GM23248 (cell line): Measurements from ENCODE around the gene CFAP251. TPM values are rescaled to one million over a fixed set of nuclear protein-coding genes. Genes with fewer than 3 reads are reported as not detected.

Source experiments
- DNase-seq: peaks from one replicate; pipeline ENCODE4 v3.0.0-alpha.2; 2015
- H2AFZ ChIP-seq: fragments of 200-600 bp; sonication (generic); 2 replicates; pipeline ENCODE4 v1.6.1; 2016; ENCODE audit warnings: antibody characterized with exemption
- H3F3A ChIP-seq: fragments of 200-600 bp; sonication (generic); 2 replicates; pipeline ENCODE4 v1.6.1; 2016; ENCODE audit warnings: mild to moderate bottlenecking, antibody characterized with exemption, mixed run types; ENCODE audit not compliant: insufficient read depth
- H3K27ac ChIP-seq: fragments of 200-600 bp; sonication (generic); 2 replicates; pipeline ENCODE4 v1.5.1; 2016; ENCODE audit warnings: mild to moderate bottlenecking
- H3K27me3 ChIP-seq: fragments of 200-600 bp; sonication (generic); replicated peaks from 2 replicates; pipeline ENCODE4 v1.6.1; 2016; ENCODE audit warnings: mild to moderate bottlenecking; ENCODE audit not compliant: insufficient read depth
- H3K36me3 ChIP-seq: fragments of 200-600 bp; sonication (generic); 2 replicates; pipeline ENCODE4 v1.6.1; 2016; ENCODE audit warnings: low read depth, mild to moderate bottlenecking
- H3K4me1 ChIP-seq: fragments of 200-600 bp; sonication (generic); 2 replicates; pipeline ENCODE4 v1.6.1; 2016; ENCODE audit warnings: mild to moderate bottlenecking; ENCODE audit not compliant: insufficient read depth
- H3K4me2 ChIP-seq: fragments of 200-600 bp; sonication (generic); one replicate; pipeline ENCODE4 v1.6.1; 2016; ENCODE audit warnings: mild to moderate bottlenecking; ENCODE audit not compliant: unreplicated experiment
- H3K4me3 ChIP-seq: fragments of 200-600 bp; sonication (generic); 2 replicates; pipeline ENCODE4 v1.5.1; 2016; ENCODE audit warnings: mild to moderate bottlenecking
- H3K79me2 ChIP-seq: fragments of 200-600 bp; sonication (generic); 2 replicates; pipeline ENCODE4 v1.6.1; 2016; ENCODE audit warnings: mild to moderate bottlenecking; ENCODE audit not compliant: insufficient read depth
- H3K9ac ChIP-seq: fragments of 200-600 bp; sonication (generic); 2 replicates; pipeline ENCODE4 v1.6.1; 2016; ENCODE audit warnings: mild to moderate bottlenecking
- H3K9me2 ChIP-seq: fragments of 200-600 bp; sonication (generic); 2 replicates; pipeline ENCODE4 v1.6.1; 2016; ENCODE audit warnings: mixed run types, mild to moderate bottlenecking, moderate library complexity; ENCODE audit not compliant: insufficient read depth
- H3K9me3 ChIP-seq: fragments of 200-600 bp; sonication (generic); one replicate; pipeline ENCODE4 v1.6.1; 2017; ENCODE audit warnings: low read depth
- H4K20me1 ChIP-seq: fragments of 200-600 bp; sonication (generic); 2 replicates; pipeline ENCODE4 v1.6.0; 2016; ENCODE audit not compliant: insufficient read depth
- EZH2 ChIP-seq: fragments of 200-600 bp; sonication (generic); IDR thresholded peaks from 2 replicates; pipeline ENCODE4 v1.6.1; 2018; ENCODE audit warnings: antibody characterized with exemption, mild to moderate bottlenecking; ENCODE audit not compliant: insufficient read depth, poor library complexity, severe bottlenecking
- EZH2phosphoT487 ChIP-seq: fragments of 200-600 bp; sonication (generic); IDR thresholded peaks from 2 replicates; pipeline ENCODE4 v1.6.1; 2018; ENCODE audit warnings: antibody characterized with exemption, moderate library complexity, mild to moderate bottlenecking, low read depth; ENCODE audit not compliant: insufficient read depth
- WGBS, 2 experiments: methylation state at CpG; one replicate each; pipeline ENCODE4 v1.1.6; 2015 to 2017; ENCODE audit warnings: low lambda C conversion rate in 2 of 2, low coverage in 1 of 2; ENCODE audit errors: missing lambda C conversion rate in 2 of 2; 5-methylcytosine and 5-hydroxymethylcytosine counted together
- in situ Hi-C: fragments of 300-500 bp; cut with MboI; formaldehyde crosslinking; loops from 2 replicates; pipeline ENCODE4 v1.15.0; 2020
- polyA plus RNA-seq: library from polyadenylated mRNA; unstranded; fragments of >200 nt; fragmentation: Nextera tagmentation; extraction: Ambion mirVana; gene quantifications from 2 replicates; pipeline ENCODE4 v1.2.1, GENCODE V29; 2016
- small RNA-seq: library from RNA; depleted of rRNA; stranded (forward); fragments of <200 nt; gene quantifications from one replicate; pipeline ENCODE3, GENCODE V24; 2014; ENCODE audit warnings: low read depth, low replicate concordance
- total RNA-seq: library from RNA; depleted of rRNA; stranded (reverse); fragments of >200 nt; shearing (Covaris generic); gene quantifications from 2 replicates; pipeline ENCODE4 v1.2.3, GENCODE V29; 2014; rRNA removed

CFAP251 gene
- total and polyA plus RNA-seq, 2 experiments from 2014 or later, result 0.58 to 1.6 TPM

DNA sequence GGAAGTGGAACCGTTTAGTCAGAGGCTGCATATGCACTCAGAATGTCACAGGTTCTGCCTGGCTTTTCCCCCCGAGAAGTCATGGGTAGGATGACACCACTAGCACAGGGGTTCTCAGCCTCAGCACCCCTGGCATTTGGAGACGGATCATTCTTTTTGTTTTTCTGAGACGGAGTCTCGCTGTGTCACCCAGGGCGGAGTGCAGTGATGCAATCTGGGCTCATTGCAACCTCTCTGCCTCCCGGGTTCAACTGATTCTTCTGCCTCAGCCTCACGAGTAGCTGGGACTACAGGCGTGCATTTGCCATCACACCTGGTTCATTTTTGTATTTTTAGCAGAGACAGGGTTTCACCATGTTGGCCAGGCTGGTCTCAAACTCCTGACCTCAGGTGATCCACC lies 131.4 kb downstream of the CFAP251 start:
- no peaks in the 10 kb centered on the region for H3K9me3 ChIP-seq
- H4K20me1 ChIP-seq, result no peaks in the 10 kb centered on the region
- no peak overlapping the region for H2AFZ ChIP-seq
- H3K4me1 ChIP-seq, result no peaks in the 10 kb centered on the region
- H3K9me2 ChIP-seq, result no peaks in the 10 kb centered on the region
- H3K4me3 ChIP-seq, result no peak overlapping the region
- H3K27me3 ChIP-seq, result no peaks in the 10 kb centered on the region
- 84 to 86% methylated on average over 8 to 9 of the region's 9 CpGs for WGBS, 2 experiments
- no peak overlapping the region for H3K4me2 ChIP-seq
- H3K79me2 ChIP-seq, result no peaks in the 10 kb centered on the region
- no peak overlapping the region for H3K9ac ChIP-seq
- in situ Hi-C loops, result no loop called here
- no peak for DNase-seq
- TF ChIP-seq EZH2 (no peak), EZH2phosphoT487 (no peak)
- no peak overlapping the region for H3K27ac ChIP-seq
- H3K36me3 ChIP-seq, result no peaks in the 10 kb centered on the region
- no peaks in the 10 kb centered on the region for H3F3A ChIP-seq

DNA sequence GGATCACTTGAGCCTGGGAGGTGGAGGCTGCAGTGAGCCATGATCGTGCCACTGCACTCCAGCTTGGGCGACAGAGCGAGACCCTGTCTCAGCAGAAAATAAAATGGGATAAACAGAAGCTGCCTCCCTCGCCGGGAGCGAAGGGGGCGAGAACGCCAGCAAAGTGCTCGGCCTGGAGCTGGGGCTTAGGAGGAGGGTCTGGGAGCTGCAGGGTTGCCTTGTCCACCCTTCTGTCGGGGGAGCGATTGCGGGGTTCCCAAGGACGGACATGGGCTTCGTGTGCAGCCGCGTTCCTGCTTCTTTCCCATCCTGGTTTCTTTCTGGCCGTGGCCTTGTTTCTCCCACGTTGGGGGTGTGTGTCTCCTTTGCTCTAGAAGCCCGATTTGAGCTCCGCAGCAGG lies 132.3 kb downstream of the CFAP251 start:
- WGBS, 2 experiments, result 93 to 96% methylated on average over 19 to 20 of the region's 20 CpGs
- DNase-seq, result no peak
- Histone ChIP-seq H3K9me3 (no peaks in the 10 kb centered on the region), H2AFZ (no peak overlapping the region), H3K9me2 (no peaks in the 10 kb centered on the region), H3K36me3 (no peaks in the 10 kb centered on the region), H3K79me2 (no peaks in the 10 kb centered on the region), H3K4me3 (no peak overlapping the region), H3K4me1 (no peaks in the 10 kb centered on the region), H3K27ac (no peak overlapping the region), H3K4me2 (no peak overlapping the region), H4K20me1 (no peaks in the 10 kb centered on the region), H3F3A (no peaks in the 10 kb centered on the region), H3K27me3 (no peaks in the 10 kb centered on the region), H3K9ac (no peak overlapping the region)
- TF ChIP-seq EZH2, result no peak
- no peak for TF ChIP-seq EZH2phosphoT487
- in situ Hi-C loops, result no loop called here

GRCh38 chr12:122051231-122051876 lies 133.0 kb downstream of the CFAP251 start:
- DNase-seq, result no peak
- H3K9ac ChIP-seq, result no peak overlapping the region
- H3F3A ChIP-seq, result no peaks in the 10 kb centered on the region
- no peaks in the 10 kb centered on the region for H3K9me2 ChIP-seq
- no peak overlapping the region for H3K4me3 ChIP-seq
- H2AFZ ChIP-seq, result no peak overlapping the region
- in situ Hi-C loops, result no loop called here
- no peak overlapping the region for H3K4me2 ChIP-seq
- H3K4me1 ChIP-seq, result no peaks in the 10 kb centered on the region
- no peaks in the 10 kb centered on the region for H4K20me1 ChIP-seq
- no peaks in the 10 kb centered on the region for H3K27me3 ChIP-seq
- H3K27ac ChIP-seq, result no peak overlapping the region
- no peaks in the 10 kb centered on the region for H3K79me2 ChIP-seq
- no peaks in the 10 kb centered on the region for H3K9me3 ChIP-seq
- H3K36me3 ChIP-seq, result no peaks in the 10 kb centered on the region
- TF ChIP-seq EZH2 (no peak), EZH2phosphoT487 (no peak)
- 62 to 72% methylated on average over 14 of the region's 14 CpGs for WGBS, 2 experiments

DNA sequence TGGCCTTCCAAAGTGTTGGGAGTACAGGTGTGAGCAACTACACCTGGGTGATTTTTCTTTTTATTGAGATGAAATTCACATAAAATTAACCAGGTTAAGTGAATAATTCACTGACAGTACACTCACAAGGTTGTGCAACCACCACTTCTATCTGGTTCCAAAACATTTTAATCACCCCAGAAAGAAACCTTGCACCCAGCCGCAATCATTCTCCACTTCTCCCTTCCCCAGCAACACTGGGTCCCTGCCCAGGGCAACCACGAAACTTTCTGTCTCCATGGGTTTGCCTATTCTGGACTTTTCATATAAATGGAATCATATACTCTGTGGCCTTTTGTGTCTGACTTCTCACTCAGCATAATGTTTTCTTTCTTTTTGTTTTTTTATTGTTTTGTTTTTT lies 133.9 kb downstream of the CFAP251 start:
- in situ Hi-C loops, result no loop called here
- H3K27ac ChIP-seq, result no peak overlapping the region
- no peaks in the 10 kb centered on the region for H3K27me3 ChIP-seq
- H3K9me3 ChIP-seq, result no peaks in the 10 kb centered on the region
- no peak for TF ChIP-seq EZH2phosphoT487
- no peak for TF ChIP-seq EZH2
- H2AFZ ChIP-seq, result no peak overlapping the region
- no peaks in the 10 kb centered on the region for H3K9me2 ChIP-seq
- H3K36me3 ChIP-seq, result no peaks in the 10 kb centered on the region
- no peak overlapping the region for H3K4me3 ChIP-seq
- no peak overlapping the region for H3K4me2 ChIP-seq
- H3K79me2 ChIP-seq, result no peaks in the 10 kb centered on the region
- DNase-seq, result peak; percentile 13
- 91 to 97% methylated on average over 2 of the region's 2 CpGs for WGBS, 2 experiments
- no peaks in the 10 kb centered on the region for H4K20me1 ChIP-seq
- no peak overlapping the region for H3K9ac ChIP-seq
- no peaks in the 10 kb centered on the region for H3F3A ChIP-seq
- H3K4me1 ChIP-seq, result no peaks in the 10 kb centered on the region

Small RNA genes within 50 kb of the gene (small RNA-seq; reads per million reads assigned to genes)
- gene AC069503.3, result not detected
- not detected for gene RF00017
- gene RNU7-170P, result not detected

Other genes with a start within 250 kb of the CFAP251 start
- 0.13 TPM in 1 of 2 replicates, not detected in the other for gene MORN3, start 248.9 kb upstream of the CFAP251 start, total RNA-seq
- 0.58 and 0.63 TPM in 2 replicates for gene MORN3, start 248.9 kb upstream of the CFAP251 start, polyA plus RNA-seq
- 10.7 and 12.1 TPM in 2 replicates for gene TMEM120B, start 205.8 kb upstream of the CFAP251 start, total RNA-seq
- gene TMEM120B, start 205.8 kb upstream of the CFAP251 start, polyA plus RNA-seq, result 4.7 and 4.8 TPM in 2 replicates
- 6.7 and 8.2 TPM in 2 replicates for gene RHOF, start 124.9 kb upstream of the CFAP251 start, total RNA-seq
- 1.5 and 2.4 TPM in 2 replicates for gene RHOF, start 124.9 kb upstream of the CFAP251 start, polyA plus RNA-seq
- 2.0 and 2.7 TPM in 2 replicates for gene SETD1B, start 114.6 kb upstream of the CFAP251 start, total RNA-seq
- gene SETD1B, start 114.6 kb upstream of the CFAP251 start, polyA plus RNA-seq, result 1.7 and 2.0 TPM in 2 replicates
- not detected in 2 replicates for gene HPD, start 59.7 kb upstream of the CFAP251 start, total RNA-seq
- not detected in 2 replicates for gene HPD, start 59.7 kb upstream of the CFAP251 start, polyA plus RNA-seq
- 93.7 and 134 TPM in 2 replicates for gene PSMD9, start 29.8 kb upstream of the CFAP251 start, total RNA-seq
- 129 and 141 TPM in 2 replicates for gene PSMD9, start 29.8 kb upstream of the CFAP251 start, polyA plus RNA-seq
- 3.4 and 4.2 TPM in 2 replicates for gene BCL7A, start 103.3 kb downstream of the CFAP251 start, total RNA-seq
- gene BCL7A, start 103.3 kb downstream of the CFAP251 start, polyA plus RNA-seq, result 2.7 and 3.0 TPM in 2 replicates
- gene MLXIP, start 160.2 kb downstream of the CFAP251 start, total RNA-seq, result 6.4 and 7.1 TPM in 2 replicates
- gene MLXIP, start 160.2 kb downstream of the CFAP251 start, polyA plus RNA-seq, result 7.4 and 7.5 TPM in 2 replicates